GM06990 (cell line): Measurements from ENCODE around the gene LRRC34.

Source experiments
- DNase-seq: peaks from one replicate; pipeline ENCODE4 v3.0.0-alpha.2; 2011; ENCODE audit not compliant: insufficient read length; ENCODE audit errors: extremely low read depth
- H3K27me3 ChIP-seq: replicated peaks from 2 replicates; pipeline ENCODE4 v1.6.0; 2011; ENCODE audit warnings: low read length; ENCODE audit not compliant: control insufficient read depth, insufficient read depth
- H3K36me3 ChIP-seq: 2 replicates; pipeline ENCODE4 v1.5.1; 2011; ENCODE audit warnings: low read length; ENCODE audit not compliant: control insufficient read depth, insufficient read depth
- H3K4me3 ChIP-seq: replicated peaks from 2 replicates; pipeline ENCODE4 v1.5.1; 2011; ENCODE audit warnings: low read depth, mild to moderate bottlenecking, control low read depth, low read length
- TF ChIP-seq, protein P1 (sequence below): IDR thresholded peaks from 2 replicates; pipeline ENCODE4 v1.5.1; 2011; ENCODE audit warnings: low read length, control low read depth, mild to moderate bottlenecking, inconsistent platforms; ENCODE audit not compliant: insufficient read depth, poor library complexity, severe bottlenecking

LRRC34 gene

DNA sequence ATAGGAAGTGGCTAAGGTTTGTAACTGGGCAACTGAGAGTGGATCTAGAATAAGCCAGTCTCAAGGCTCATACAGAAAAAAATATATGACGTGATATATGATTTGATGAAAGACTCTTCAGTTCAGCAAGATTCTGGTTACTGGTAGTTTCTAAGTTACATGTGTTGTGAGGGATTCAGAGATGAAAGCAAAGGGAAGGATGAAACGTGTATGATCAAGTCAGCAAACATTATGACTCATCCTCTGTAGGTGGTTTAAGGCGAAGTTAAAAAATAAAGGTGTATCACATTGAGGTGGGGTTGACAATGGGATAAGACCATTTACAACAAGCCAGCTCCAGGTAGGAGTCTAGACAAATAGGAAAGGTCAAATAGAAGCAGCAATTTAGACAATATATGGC is 64.0 kb downstream of the LRRC34 start:
- Histone ChIP-seq H3K27me3 (no peaks in the 10 kb centered on the region; the same call in 1 of the 2 replicates), H3K36me3 (no peaks in the 10 kb centered on the region), H3K4me3 (no peak overlapping the region)
- DNase-seq, result no peak
- TF ChIP-seq, protein P1, sequence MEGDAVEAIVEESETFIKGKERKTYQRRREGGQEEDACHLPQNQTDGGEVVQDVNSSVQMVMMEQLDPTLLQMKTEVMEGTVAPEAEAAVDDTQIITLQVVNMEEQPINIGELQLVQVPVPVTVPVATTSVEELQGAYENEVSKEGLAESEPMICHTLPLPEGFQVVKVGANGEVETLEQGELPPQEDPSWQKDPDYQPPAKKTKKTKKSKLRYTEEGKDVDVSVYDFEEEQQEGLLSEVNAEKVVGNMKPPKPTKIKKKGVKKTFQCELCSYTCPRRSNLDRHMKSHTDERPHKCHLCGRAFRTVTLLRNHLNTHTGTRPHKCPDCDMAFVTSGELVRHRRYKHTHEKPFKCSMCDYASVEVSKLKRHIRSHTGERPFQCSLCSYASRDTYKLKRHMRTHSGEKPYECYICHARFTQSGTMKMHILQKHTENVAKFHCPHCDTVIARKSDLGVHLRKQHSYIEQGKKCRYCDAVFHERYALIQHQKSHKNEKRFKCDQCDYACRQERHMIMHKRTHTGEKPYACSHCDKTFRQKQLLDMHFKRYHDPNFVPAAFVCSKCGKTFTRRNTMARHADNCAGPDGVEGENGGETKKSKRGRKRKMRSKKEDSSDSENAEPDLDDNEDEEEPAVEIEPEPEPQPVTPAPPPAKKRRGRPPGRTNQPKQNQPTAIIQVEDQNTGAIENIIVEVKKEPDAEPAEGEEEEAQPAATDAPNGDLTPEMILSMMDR, result no peak

DNA sequence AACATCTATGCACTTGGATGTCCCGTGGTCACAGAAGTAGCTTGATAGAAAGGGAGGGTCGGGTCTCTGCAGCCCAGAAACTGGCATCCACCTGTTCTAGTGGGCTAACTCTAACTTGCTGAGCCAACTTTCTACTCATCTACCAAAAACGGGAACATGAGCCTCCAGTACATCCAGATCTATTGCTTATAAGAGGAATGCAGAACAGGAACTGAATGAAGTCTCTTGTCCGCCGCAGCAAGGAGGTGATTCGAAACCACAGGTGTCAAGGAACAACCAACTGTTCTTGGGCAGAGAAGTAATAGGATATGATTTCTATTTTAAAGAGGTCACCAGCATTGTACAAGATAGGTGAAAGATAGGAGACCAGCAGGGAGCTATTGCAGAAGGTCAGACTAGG is 65.8 kb downstream of the LRRC34 start:
- no peak for DNase-seq
- no peaks in the 10 kb centered on the region for H3K36me3 ChIP-seq
- TF ChIP-seq, protein P1, result no peak
- H3K4me3 ChIP-seq, result no peak overlapping the region
- no peaks in the 10 kb centered on the region; the same call in 1 of the 2 replicates for H3K27me3 ChIP-seq

DNA sequence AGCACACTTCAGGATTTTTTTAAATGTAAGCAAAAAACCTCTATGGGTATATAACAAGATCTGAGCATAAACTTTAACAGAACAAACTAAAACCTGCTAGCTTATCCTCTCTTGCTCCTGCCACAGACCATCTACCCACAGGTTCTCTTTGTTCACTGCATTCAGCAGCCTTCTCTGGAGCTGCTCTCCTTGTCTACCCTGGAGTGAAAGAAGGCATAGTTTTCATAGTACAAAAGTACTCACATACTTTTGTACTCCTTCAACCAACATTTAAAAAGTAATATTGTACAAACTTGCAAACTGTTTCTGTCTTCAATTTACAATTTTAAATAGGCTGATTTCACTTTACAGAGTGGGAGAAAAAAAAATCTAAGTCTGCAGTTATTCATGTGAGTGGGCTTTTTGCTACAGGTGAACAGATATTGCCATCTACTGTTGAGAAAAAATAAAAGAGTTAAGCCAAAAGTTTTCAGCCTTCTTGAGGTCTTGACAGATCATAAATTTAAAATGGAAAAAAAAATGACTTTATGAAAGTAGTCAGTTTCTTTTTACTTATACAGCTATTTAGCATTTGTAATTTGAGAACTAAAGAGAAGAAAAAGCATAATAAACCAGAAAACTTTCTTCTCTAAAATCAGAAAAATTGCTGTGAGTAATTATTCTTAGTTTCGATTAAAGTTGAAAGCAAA is 68.2 kb downstream of the LRRC34 start:
- DNase-seq, result no peak
- Histone ChIP-seq H3K27me3 (no peaks in the 10 kb centered on the region; the same call in 1 of the 2 replicates), H3K36me3 (no peaks in the 10 kb centered on the region), H3K4me3 (no peak overlapping the region)
- TF ChIP-seq, protein P1, result no peak
